ENCODE measurements around the gene EGLN3. TPM values are rescaled to one million over a fixed set of nuclear protein-coding genes. Genes with fewer than 3 reads are reported as not detected.

Gene EGLN3
- polyA plus RNA-seq, 6 donors from 2014 or later, result 0.16 to 1.4 (median 0.77) TPM; not detected in 1

GRCh38 chr14:33884916-33885315 lies 66.0 kb downstream of the EGLN3 start:
- ATAC-seq (ENCODE audit: low read depth in 2 of 2), result no peak
- peaks cover 0 to 15% (median 10%) of the 10 kb centered on the region in 7 donors for H3K9me3 Mint-ChIP-seq
- H3K4me3 Mint-ChIP-seq, result no peak overlapping the region
- H3K36me3 Mint-ChIP-seq, result no peaks in the 10 kb centered on the region
- no peak overlapping the region for H3K27ac Mint-ChIP-seq
- H3K27me3 Mint-ChIP-seq, result peaks cover 0 to 8% (median 4%) of the 10 kb centered on the region in 3 donors
- no peaks in the 10 kb centered on the region for H3K4me1 Mint-ChIP-seq
- no peak for DNase-seq

DNA sequence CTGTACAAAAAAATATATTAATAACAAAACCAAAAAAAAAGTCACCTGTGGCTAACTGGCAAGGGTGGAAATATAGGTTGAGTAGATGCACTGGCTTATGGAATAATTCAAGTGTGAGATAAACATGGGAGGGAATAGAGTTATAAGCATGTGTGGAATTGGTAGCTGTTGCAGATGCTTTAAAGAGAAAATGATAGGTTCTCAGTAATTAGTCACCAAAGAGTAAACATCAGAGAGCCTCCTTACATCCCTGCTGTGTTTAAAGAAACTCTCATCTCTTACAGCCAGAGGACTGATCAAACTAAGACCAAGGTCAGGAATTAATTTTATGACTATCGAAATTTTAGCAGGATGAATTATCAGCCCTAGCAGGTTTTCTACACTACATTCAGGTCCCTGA lies 70.5 kb downstream of the EGLN3 start:
- H3K9me3 Mint-ChIP-seq, result peaks cover 4 to 34% (median 28%) of the 10 kb centered on the region in 7 donors
- ATAC-seq (ENCODE audit: low read depth in 2 of 2) (no peak), DNase-seq (no peak)
- no peaks in the 10 kb centered on the region for H3K4me1 Mint-ChIP-seq
- peaks cover 0 to 7% (median under 1%) of the 10 kb centered on the region in 3 donors for H3K27me3 Mint-ChIP-seq
- H3K36me3 Mint-ChIP-seq, result peaks cover 0 to 7% of the 10 kb centered on the region in 2 donors
- H3K4me3 Mint-ChIP-seq, result no peak overlapping the region
- no peak overlapping the region for H3K27ac Mint-ChIP-seq

DNA sequence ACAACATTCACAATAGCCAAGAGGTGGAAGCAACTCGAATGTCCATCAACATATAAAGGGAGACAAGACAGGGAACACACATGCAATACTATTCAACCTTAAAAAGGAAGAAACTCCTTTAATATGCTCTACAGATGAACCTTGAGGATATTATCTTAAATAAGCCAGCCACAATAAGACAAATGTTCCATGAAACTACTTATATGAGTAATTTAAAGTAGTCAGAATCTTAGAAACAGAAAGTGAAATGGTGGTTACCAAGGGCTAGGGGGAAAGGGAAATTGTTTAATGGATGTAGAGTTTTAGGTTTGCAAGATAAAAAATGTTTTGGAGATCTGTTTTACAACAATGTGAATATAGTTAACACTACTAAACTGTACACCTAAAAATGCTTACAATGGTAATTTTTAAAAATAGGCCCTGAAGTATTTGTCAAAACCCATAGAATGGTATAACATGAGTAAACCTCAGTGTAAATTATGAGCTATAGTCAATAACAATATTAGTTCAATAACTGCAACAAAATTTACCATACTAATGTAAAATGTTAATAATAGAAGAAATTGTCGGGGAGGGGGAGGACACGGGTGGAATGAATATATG lies 71.1 kb downstream of the EGLN3 start:
- peaks cover 0 to 7% (median 0%) of the 10 kb centered on the region in 3 donors for H3K27me3 Mint-ChIP-seq
- peaks cover 4 to 38% (median 34%) of the 10 kb centered on the region in 7 donors for H3K9me3 Mint-ChIP-seq
- no peak overlapping the region for H3K4me3 Mint-ChIP-seq
- ATAC-seq (ENCODE audit: low read depth in 2 of 2), result no peak
- no peaks in the 10 kb centered on the region for H3K4me1 Mint-ChIP-seq
- H3K36me3 Mint-ChIP-seq, result peaks cover under 1 to 7% of the 10 kb centered on the region in 2 donors
- no peak overlapping the region for H3K27ac Mint-ChIP-seq
- DNase-seq, result no peak

- Mint-ChIP-seq H3K36me3 (peaks cover 6 to 13% of the 10 kb centered on the region in 2 donors), H3K9me3 (peaks cover 4 to 53% (median 45%) of the 10 kb centered on the region in 7 donors), H3K4me1 (no peaks in the 10 kb centered on the region), H3K27me3 (peaks cover 0 to 12% (median 5%) of the 10 kb centered on the region in 3 donors), H3K27ac (no peak overlapping the region), H3K4me3 (peak overlapping the region in 1 of 8 donors; percentile 57)
- DNase-seq (no peak), ATAC-seq (ENCODE audit: low read depth in 2 of 2) (no peak)
Observed at GRCh38 chr14:33876274-33876673, 74.6 kb downstream of the EGLN3 start.

Data from naive B cell (primary cell).